A549 treated with AZD2906 at 1 μM for 4 hours (cell line): ENCODE measurements around the gene TWF1. TPM values are rescaled to one million over a fixed set of nuclear protein-coding genes. Genes with fewer than 3 reads are reported as not detected.

Experiments
- total RNA-seq: library from RNA; stranded (reverse); fragments of 200-300 nt; extraction: Qiagen RNA extraction; gene quantifications from 5 replicates; pipeline ENCODE4 v1.2.3, GENCODE V29; 2022

Gene TWF1
- total RNA-seq: 57.1 to 73.5 TPM (median 64.2 TPM) in 5 replicates

GRCh38 chr12:43805860-43806736 lies at the start of gene TWF1:
Gene TWF1, minus strand, starts transcription at chr12:43806317. Its CDS starts 72 bp downstream, at chr12:43806245.

DNA sequence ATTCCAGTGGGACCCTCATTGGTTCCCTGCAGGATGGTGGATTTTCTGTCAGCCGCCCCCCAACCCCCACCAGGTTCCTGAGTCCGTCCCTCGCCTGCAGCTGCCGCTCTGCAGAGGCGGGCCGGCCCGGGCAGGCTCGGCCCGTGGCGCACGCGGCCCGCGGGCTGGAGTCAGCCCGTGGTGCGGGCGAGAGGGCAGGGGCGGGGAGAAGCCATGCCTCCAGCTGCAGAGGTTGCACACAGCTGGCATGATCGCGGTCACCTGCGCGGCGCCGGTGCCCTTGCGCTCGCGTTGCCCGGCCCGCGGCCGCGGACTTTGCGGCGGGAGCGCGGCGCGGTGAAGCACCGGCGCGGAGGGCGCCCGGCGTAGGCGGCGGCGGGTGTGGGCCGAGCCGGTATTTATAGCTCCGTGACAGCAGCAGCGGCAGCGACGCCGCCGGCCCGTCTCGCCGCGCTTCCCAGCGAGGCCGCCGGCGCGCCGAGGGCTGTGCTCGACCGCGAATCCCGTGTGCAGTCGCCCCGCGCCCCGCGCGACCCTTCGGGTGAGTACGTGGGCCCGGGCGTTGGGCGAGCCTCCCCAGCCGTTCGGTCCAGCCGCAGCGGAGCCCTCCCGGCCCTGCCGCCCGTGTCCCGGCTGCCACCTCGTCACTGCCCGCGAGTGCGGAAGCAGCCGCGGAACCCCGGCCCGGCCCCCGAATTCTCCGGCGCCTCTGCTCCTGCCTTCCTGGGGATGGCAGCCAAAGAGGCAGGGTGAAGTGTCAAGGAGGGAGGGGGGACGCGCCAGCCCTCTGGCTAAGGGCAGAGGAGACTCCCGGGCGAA lies 29.7 kb upstream of the TWF1 start, which contains the start of gene TMEM117:
TMEM117 (plus strand) TSS at position 426 of the 819 bp plus-strand sequence.

DNA sequence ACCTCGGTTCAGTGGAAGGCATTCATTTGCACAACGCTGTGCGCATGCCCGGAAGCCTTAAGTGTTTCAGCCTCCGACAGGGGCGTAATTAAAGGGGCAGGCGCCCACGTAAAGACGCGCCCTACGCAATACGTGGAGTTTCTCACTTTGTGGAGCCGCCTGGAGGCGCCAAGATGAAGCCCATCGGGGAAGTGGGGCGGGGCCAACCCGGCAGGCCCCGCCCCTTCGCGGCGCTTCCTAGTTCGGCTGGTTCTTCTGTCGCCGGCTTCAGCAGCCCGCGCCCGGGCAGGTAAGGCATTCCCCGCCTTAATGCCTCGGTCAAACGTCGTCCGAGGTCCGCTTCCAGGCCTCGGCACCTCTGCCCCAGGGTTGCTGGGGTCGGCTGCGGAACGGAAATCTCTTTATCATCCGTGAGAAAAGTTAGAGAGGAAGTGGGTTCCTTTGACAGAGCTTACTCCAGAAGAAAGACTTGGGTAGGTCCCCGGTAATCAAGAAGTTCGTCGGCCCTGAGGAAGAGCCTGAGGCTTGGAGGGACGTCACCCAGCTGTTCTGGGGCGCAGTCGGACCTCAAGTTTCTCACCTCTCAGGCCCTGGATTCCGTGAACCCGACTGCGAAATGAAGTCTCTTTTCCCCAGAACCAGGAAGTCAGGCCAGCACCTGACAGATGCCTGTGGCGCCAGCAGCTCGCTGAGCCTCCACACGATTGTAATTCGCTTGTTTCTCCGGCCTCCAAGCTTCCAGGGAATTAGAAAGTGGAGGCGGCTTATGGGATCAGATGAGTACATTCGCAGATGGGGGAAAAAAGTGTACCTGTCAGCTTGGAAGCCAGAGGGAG lies 47.2 kb downstream of the TWF1 start, which contains the start of the genes IRAK4 and PUS7L:
IRAK4 (plus strand) TSS at position 224 of the 836 bp plus-strand sequence. CDS start 9,161 bp downstream, outside the sequence.
PUS7L (minus strand) TSS at position 63 of the 836 bp plus-strand sequence. CDS start 3,545 bp downstream, outside the sequence.

Other genes with a start within 250 kb of the TWF1 start
- gene PUS7L, start 47.5 kb downstream of the TWF1 start, total RNA-seq: 2.8 to 5.0 TPM (median 3.5 TPM) in 5 replicates
- gene IRAK4, start 47.4 kb downstream of the TWF1 start, total RNA-seq: 3.1 to 4.4 TPM (median 4.1 TPM) in 5 replicates
- 1.3 to 2.2 TPM (median 1.7 TPM) in 5 replicates for gene TMEM117, start 29.8 kb upstream of the TWF1 start, total RNA-seq